Cardiac septum (tissue), 1 donor: ENCODE results near the gene PLK5. TPM values are rescaled to one million over a fixed set of nuclear protein-coding genes. Genes with fewer than 3 reads are reported as not detected.
A peak's percentile ranks its signal among the peaks of the same experiment; 100 is the strongest.
"Not testable (repeated sequence)": the region's sequence is repeated elsewhere in the genome, so short reads cannot be mapped to it uniquely, and the experiment has no call there.

Experiments used
- DNase-seq: peaks from one replicate; pipeline ENCODE4 v3.0.0-alpha.2; 2020; ENCODE audit warnings: low spot score
- intact Hi-C: fragments of 100-400 bp; cut with DNase I; formaldehyde crosslinking; loops from one replicate; pipeline ENCODE4 v1.14.0; 2022
- total RNA-seq: library from RNA; stranded (reverse); fragmentation: NEBNext Ultra II Directional; extraction: Animal tissue kit (Norgen Biotek cat#: 25700); gene quantifications from one replicate; pipeline ENCODE4 v1.2.1, GENCODE V29; 2021
- donor health status: DM: no; HTN: no; CAD: no.

Gene PLK5
- total RNA-seq, 1 donor from 2014 or later, result not detected

DNA sequence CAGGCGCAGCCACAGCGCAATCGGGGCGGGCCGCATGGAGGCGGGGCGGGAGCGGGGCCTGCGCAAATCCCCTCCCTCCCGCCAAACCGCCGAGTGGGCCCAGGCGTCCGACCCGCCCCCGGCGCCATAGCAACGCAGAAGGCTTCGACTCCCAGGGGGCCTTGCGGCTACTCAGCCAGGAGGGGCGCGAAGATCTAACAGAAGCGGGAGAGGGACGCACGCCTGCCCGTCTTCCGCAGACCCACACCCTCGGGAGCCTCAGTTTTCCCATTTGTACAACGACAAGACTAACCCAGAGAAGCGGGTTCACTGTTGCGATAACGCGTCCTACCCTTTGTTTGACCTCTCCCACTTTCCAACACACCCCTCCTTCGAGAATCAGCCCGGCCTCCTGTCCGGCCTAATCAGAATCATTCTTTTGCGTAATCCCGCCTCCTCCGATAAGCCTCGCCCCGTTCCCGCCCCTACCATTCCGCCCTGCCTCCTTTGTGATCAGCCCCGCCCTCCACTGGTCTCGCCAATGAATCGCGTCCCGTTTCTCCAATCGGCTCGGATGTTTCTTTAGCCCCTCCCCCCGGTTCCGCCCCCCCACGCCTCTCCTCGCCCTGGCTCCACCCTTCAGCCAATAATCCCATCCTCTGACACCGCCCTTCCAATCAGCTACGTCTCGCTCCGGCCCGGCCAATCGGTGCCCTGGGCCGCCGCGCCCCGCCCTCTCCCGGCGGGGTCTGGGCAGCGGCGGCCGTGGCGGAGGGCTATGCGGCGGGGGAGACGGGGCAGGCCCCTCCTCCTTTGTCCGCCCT lies 33.4 kb upstream of the PLK5 start, which contains the start of gene PCSK4:
Gene PCSK4 (minus strand): TSS at position 40 of the 803 bp plus-strand sequence. CDS start 4 bp downstream, at position 36.
- peak; percentile 99 for DNase-seq
- intact Hi-C loops, result no loop called here

DNA sequence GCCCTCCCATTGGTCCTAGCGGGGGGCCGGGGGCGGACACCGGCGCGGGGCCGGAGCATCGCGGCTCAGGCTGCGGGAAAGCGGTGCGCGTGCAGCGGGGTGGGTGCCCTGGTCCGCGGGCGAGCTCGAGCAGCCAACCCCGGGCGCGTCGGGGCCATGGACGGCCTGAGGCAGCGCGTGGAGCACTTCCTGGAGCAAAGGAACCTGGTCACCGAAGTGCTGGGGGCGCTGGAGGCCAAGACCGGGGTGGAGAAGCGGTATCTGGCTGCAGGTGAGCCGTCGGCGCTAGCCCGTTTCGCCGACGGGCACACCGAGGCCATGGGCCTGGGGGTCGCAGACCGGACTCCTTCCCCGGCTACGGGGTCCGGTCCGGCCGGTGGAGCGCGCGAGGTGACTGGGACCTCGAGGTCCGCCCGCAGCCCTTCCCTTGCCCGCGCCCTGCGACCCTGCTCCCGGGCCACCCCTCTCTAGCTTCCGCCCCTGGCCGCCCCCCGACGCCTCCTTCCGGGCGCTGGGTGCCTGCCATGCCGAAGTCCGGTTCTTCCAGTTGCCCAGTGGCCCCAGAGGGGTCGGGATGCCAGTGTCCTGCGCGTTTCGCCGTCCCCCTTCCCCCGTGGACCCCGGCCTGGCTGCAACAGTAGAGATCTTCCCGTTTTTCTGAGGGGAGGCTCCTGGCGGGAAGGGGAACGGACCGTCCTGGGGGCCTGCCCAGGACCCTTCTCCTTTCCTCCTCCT lies 32.6 kb upstream of the PLK5 start, which contains the start of gene REEP6:
Gene REEP6 (plus strand): TSS at position 68 of the 735 bp plus-strand sequence. CDS start 89 bp downstream, at position 157.
- intact Hi-C loops, result no loop called here
- no peak for DNase-seq

DNA sequence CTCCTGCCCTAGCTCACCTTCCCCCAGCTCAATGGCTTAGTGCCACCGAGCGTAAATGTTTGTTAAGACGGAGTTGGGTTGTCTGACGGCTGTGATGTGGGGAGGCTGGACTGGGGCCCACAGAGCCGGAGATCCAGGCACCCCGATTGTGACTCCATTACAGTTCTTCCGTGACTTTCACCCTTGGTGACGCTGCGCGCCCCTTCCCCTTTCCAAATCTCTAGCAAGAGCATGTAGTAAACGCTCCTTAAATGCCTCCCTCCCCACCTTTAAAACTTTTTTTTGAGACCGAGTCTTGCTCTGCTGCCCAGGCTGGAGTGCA lies 32.1 kb upstream of the PLK5 start:
- intact Hi-C loops, result no loop called here
- no peak for DNase-seq

DNA sequence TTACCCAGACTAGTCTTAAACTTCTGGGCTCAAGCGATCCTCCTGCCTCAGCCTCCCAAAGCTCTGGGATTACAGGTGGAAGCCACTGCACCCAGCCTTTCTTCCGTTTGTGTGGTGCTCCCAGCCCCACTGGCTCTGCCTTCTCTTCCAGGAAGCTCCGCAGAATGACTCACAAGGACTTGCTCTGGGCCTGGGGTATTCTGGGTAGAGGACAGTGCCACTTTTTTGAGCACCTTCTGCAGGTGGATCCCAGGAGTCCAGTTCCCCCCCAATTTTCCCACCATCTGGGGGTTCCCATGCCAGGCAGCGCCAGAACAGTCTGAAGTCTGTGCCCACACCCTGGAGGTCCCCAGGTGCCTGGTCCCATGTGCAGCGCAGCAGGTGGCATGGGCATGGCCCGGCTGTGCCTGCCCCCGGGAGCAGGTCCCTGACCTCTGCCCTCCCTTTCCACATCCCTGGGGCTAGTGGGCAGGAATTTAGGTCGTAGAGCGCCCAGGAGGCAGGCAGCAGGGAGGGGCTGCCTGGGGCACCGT lies 31.3 kb upstream of the PLK5 start:
- DNase-seq, result no peak
- intact Hi-C loops, result no loop called here

DNA sequence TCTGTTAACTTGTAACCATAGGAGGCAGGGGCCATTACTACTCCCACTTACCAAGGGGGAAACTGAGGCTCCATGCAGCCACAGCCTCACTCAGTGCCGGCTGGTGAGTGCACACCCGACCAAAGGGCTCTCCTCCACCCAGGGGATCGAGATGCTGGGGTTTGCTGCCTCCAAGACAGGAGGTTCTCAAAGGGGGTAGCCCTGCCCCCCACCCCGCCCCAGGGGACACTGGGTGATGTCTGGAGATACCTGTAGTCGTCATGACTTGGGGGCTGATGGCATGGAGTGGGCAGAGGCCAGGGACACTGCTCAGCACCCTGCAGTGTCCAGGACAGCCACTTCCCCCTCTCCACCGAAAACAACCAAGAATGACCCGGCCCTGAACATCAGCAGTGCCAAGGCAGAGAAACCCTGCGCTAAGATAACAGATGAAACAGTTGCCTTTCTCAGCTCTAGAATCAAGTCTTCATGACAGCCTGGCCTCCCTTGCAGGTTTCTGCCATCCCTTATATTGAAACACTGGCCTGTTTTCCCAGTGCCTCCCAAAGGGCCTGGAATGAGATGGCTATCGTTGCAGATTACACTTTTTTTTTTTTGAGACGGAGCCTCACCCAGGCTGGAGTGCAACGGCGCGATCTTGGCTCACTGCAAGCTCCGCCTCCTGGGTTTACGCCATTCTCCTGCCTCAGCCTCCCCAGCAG lies 29.6 kb upstream of the PLK5 start:
- intact Hi-C loops, result no loop called here
- no peak for DNase-seq

DNA sequence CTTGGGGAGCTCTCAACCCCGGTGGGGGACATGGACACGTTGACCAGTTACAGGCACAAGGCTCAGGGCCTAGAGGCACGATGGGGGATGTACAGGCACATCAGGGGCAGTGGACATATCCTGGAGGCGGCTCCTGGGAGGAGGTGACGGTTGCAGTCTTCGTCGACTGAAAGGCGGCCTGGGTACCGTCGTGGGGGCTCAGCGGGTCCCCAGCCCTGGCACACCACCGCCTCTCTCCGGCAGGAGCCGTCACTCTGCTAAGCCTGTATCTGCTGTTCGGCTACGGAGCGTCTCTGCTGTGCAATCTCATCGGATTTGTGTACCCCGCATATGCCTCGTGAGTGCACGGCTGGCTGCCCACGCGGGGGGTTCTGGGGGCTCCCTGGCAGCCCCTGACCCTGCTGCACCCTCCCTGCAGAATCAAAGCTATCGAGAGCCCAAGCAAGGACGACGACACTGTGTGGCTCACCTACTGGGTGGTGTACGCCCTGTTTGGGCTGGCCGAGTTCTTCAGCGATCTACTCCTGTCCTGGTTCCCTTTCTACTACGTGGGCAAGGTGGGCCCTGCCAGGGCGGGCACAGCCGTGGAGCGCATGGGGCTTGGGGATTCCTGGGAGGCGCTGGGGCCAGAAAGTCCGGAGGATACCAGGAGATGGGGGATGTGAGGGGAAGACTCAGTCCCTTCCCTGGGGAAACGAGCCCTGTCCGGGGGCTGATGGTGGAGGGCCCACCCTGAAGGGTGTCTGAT lies 28.7 kb upstream of the PLK5 start:
- intact Hi-C loops, result no loop called here
- no peak for DNase-seq

DNA sequence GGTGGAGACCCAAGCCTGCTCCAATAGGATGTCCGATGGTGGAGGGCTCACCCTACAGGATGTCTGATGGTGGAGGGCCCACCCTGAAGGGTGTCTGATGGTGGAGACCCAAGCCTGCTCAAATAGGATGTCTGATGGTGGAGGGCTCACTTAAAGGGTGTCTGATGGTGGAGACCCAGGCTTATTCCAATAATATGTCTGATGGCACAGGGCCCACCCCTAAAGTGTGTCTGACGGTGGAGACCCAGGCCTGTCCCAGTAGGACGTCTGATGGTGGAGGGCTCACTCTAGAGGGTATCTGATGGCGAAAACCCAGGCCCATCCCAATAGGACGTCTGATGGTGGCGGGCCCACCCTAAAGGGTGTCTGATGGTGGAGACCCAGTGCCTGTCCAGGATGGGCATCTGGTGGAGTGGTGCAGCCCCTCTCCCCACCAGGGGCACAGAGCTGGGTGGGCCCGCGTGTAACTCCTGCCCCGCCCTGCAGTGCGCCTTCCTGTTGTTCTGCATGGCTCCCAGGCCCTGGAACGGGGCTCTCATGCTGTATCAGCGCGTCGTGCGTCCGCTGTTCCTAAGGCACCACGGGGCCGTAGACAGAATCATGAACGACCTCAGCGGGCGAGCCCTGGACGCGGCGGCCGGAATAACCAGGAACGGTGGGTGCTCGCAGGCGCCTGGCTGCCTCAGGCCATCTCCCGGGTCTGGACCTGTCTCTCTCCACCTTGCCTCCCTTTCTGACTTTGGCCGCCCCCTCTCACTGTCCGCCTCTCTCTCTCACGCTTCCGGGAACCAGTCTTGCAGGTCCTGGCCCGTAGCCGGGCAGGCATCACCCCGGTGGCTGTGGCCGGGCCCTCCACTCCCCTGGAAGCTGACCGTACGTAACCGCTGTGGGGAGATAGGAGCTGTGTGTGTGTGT lies 27.8 kb upstream of the PLK5 start:
- intact Hi-C loops, result no loop called here
- DNase-seq, result no peak

DNA sequence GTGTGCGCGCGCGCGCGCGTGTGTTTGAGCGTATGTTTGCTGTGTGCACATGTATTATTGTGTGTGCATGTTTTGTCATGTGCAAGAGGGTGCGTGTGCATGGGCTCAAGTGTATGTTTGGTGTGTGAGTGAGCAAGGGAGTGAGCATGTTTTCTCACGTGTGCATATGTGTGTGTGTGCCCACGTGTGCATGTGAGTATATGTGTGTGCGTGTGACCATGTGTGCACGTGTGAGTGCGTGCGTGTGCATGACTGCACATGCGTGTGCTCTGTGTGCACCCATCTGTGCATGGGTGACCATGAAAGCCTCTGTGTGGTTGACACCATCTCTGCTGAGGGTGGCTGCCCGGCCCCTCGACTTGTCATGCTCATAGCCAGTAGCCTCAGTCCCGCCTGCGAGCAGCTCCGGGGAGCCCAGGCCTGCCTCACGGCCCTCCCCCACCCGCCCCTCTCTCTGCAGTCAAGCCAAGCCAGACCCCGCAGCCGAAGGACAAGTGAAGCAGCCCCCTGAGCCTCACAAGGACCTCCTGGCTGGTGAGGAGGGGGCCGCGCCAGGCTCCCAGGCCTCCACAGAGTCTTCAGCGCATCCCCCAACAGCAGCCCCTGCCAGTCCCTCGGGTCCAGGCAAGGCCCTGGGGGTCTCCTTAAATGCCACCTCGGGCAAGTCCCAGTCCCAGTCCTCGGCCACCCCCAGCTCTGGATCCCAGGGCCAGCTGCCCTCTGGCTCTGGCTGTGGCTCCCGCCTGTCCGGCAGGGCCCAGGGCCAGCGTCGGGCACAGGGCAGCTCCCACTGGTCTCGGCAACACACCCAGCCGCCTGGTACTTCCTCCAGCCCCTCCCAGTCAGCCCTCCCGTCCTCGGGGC lies 26.9 kb upstream of the PLK5 start:
- no peak for DNase-seq
- intact Hi-C loops, result no loop called here

DNA sequence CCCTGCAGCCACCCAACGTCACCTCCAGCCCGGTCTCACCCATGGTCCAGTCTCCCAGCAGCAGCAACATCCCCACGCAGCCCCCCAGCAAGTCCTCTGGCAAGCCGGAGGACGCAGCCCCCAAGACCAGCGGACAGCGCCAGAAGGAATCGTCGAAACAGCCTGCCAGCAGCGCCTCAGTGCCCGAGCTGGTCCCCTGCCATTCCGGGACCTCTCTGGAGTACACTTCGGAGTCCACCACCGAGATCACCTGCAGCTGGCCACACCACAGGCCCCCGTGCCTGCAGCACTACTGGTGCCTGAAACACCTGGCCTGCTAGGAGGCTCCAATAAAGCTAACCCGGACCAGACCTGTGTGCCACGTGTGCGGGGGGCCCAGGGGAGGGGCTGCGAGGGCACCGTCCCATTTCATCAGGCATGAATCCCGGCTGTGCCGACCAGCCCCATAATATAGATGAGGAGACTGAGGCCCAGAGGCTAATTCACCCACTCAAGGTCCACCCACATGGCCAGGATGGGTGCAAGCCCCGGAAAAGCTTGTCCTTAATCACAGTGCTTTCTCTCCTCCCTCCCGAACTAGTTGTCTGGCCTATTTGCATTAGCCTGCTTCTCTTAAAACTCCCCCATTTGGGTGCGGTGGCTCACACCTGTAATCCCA lies 26.2 kb upstream of the PLK5 start:
- DNase-seq, result no peak
- intact Hi-C loops, result no loop called here

DNA sequence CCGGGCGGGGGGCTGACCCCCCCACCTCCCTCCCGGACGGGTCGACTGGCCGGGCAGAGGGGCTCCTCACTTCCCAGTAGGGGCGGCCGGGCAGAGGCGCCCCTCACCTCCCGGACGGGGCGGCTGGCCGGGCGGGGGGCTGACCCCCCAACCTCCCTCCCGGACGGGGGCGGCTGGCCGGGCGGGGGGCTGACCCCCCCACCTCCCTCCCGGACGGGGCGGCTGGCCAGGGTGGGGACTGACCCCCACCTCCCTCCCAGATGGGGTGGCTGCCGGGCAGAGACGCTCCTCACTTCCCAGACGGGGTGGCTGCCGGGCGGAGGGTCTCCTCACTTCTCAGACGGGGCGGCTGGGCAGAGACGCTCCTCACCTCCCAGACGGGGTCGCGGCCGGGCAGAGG lies 24.6 kb upstream of the PLK5 start:
- DNase-seq, intact Hi-C loops: not testable (repeated sequence)

DNA sequence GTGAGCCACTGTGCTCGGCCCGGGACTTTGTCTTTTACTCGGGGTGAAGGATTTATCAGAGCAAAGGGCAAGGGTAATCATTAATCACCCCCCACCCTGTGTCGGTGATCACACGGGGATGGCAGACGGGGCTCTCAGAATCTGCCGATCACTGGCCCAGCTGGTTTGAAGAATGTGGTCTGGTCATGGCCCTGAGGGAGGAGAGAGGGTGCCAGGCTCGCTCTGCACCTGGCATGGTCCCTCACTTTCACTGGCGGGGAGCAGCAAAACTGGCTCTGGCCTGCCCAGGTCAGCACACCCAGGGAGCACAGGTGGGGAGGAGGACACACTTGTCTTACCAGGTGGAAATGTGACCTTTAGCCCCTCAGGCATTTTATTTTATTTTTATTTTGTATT lies 22.7 kb upstream of the PLK5 start:
- no peak for DNase-seq
- intact Hi-C loops, result no loop called here

DNA sequence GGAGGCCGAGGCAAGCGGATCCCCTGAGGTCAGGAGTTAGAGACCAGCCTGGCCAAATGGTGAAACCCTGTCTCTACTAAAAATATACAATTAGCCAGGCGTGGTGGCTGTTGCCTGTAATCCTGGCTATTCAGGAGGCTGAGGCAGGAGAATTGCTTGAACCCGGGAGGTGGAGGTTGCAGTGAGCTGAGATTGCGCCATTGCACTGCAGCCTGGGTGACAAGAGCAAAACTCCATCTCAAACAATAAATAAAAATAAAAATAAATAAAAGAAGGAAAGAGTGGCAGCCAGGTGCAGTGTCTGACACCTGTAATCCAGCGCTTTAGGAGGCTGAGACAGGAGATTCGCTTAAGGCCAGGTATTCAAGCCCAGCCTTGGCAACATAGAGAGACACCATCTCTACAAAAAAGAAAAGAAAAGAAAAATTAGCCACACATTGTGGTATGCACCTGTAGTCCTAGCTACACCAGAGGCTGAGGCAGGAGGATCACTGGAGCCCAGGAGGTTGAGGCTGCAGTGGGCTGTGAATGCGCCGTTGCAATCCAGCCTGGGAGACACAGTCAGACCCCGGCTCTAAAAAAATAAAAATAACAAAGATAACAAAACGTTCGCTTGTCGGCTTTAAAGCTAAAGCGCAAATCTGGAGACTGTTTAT lies 21.3 kb upstream of the PLK5 start:
- intact Hi-C loops, result no loop called here
- DNase-seq, result no peak

DNA sequence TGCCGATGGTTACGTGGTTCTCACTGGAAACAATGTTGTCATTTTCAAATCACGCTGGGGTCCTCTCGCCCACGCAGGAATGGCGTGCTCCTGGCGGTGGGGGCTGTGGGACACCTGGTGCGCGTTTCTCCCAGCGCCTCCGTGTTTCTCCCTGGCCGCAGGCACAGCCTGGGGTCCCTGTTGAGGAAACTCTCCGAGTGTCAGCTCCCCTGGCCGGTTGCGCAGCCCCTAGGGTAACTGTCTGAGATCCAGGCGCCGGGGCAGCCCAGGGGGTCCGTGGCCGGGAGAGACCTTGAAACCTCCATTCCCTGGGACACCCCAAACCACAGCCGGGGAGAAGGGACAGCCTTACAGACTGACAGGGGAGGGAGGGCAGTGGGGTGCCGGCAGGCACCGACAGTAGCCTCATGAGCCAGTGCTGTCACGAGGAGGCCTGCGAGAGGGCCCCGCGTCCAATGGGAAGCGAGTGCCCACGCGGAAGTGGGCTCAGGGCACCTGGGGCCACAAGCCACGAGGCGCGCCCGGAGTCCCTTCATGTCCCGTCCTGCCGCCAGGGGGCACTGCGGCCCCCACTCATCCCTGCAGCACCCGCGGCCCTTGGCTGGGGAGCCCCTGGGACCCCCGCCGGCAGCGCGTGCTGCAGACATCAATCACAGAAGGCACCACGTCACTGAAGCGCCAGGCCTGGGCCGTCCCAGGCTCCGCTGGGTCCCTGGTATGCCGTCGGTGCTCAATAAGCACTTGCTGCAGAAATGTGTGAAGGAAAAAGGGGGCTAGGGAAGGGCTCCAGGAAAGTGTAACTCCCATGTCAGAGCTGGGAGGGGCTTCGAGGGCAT lies 20.6 kb upstream of the PLK5 start:
- intact Hi-C loops, result no loop called here
- DNase-seq, result no peak

DNA sequence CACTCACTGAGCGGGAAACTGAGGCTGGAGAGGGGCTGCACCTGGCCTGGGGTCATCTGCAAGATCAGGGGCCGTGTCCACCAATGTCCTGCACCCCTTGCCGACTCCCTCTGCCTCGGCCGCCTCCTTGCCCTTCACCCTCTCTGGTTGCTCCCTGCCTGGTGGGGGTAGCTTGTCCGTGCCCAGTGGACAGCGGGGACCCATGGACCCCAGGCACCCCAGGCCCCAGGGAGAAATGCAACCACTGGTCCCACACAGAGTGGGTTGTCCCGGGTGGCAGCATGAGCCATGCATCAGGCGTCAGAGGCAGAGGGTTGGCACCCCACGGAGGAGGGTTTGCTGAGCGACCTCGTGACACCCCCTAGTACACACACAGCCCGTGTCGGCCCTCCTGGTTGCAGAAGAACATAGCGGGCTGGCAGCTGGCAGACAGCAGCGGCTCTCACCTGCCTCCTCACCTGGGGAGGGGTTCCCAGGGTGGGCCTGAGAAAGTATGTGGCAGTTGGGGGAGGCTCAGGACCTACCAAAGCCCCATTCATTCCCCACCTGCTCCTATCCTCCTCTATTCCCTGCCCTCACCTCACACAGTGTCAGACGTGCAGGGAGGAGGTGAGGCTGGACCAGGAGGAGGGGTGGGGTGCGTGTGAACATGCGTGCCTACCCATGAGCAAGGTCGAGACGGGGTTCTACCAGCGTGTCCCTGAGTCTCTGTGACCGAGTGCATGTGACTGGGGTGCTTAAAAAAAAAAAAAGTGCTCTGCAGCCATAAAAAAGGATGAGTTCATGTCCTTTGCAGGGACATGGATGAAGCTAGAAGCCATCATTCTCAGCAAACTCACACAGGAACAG lies 19.7 kb upstream of the PLK5 start:
- intact Hi-C loops, result no loop called here
- no peak for DNase-seq

DNA sequence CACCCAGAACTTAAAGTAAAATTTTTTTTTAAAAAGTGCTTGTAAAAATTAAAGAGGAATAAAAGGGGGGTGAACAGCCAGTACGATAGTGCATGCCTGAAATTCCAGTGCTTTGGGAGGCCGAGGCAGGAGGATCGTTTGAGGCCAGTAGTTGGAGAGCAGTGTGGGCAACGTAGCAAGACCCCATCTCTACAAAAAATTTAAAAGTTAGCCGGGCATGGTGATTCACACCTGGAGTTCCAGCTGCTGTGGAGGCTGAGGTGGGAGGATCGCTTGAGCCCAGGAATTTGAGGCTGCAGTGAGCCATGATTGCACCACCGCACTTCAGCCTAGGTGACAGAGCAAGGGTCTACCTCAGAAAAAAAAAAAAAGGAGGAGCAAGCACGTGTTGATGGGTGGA lies 18.9 kb upstream of the PLK5 start:
- intact Hi-C loops, result no loop called here
- DNase-seq, result no peak
